Spinal cord (tissue), 4 donors: Measurements from ENCODE around the gene ZCCHC18. TPM values are rescaled to one million over a fixed set of nuclear protein-coding genes. Genes with fewer than 3 reads are reported as not detected.

Experiments
- polyA plus RNA-seq, 2 donors: library from polyadenylated mRNA; unstranded; fragments of 120-200 nt; gene quantifications; one replicate each; pipeline ENCODE4 v1.2.1, GENCODE V29; 2013; ENCODE audit not compliant: insufficient read length in 2 of 2
- total RNA-seq, 2 donors: library from RNA; depleted of rRNA in 1 of 2; stranded (reverse); fragments of 120-200 nt in 1 of 2; fragments of >200 nt in 1 of 2; gene quantifications; one replicate each; pipeline versions ENCODE4 v1.2.3 to v1.2.4, GENCODE V29; 2013 to 2014

ZCCHC18 gene
- total and polyA plus RNA-seq, 4 donors: 7.8 to 30.6 (median 19.9) TPM

Other genes starting within 250 kb of the ZCCHC18 start
- gene TMSB15B, start 149.9 kb upstream of the ZCCHC18 start, total RNA-seq: 10 to 100 TPM; 14.1 to 20.1 TPM
- gene TMSB15B, start 149.9 kb upstream of the ZCCHC18 start, polyA plus RNA-seq: 10 to 100 TPM; 34.0 to 35.5 TPM
- gene H2BW1, start 98.8 kb upstream of the ZCCHC18 start, total RNA-seq: not detected
- gene H2BW1, start 98.8 kb upstream of the ZCCHC18 start, polyA plus RNA-seq: not detected
- gene H2BW2, start 72.6 kb upstream of the ZCCHC18 start, total RNA-seq: not detected
- gene H2BW2, start 72.6 kb upstream of the ZCCHC18 start, polyA plus RNA-seq: 1 to 10 TPM; 1.3 to 1.6 TPM
- gene TMSB15C, start 36.3 kb upstream of the ZCCHC18 start, total RNA-seq: 10 to 100 TPM; 12.8 to 15.7 TPM
- gene TMSB15C, start 36.3 kb upstream of the ZCCHC18 start, polyA plus RNA-seq: 10 to 100 TPM; 17.3 to 22.4 TPM
- 10 to 100 TPM; 18.8 to 22.0 TPM for gene SLC25A53, start 44.5 kb downstream of the ZCCHC18 start, total RNA-seq
- gene SLC25A53, start 44.5 kb downstream of the ZCCHC18 start, polyA plus RNA-seq: 10 to 100 TPM; 10.8 to 11.3 TPM
- 10 to 100 TPM; 26.7 to 88.0 TPM for gene FAM199X, start 53.9 kb downstream of the ZCCHC18 start, total RNA-seq
- gene FAM199X, start 53.9 kb downstream of the ZCCHC18 start, polyA plus RNA-seq: 10 to 100 TPM; 34.7 to 54.1 TPM
- under 1 TPM; 0.10 to 0.33 TPM for gene ESX1, start 142.4 kb downstream of the ZCCHC18 start, total RNA-seq
- gene ESX1, start 142.4 kb downstream of the ZCCHC18 start, polyA plus RNA-seq: under 1 TPM in 1 of 2 donors, not detected in 1; 0.29 TPM